ENCODE data around the gene ROBO4. TPM values are rescaled to one million over a fixed set of nuclear protein-coding genes. Genes with fewer than 3 reads are reported as not detected.

Gene ROBO4
- total RNA-seq, 3 donors from 2014 or later = 4.8 to 8.4 (median 7.9) TPM

GRCh38 chr11:124937336-124937935, 39.8 kb upstream of the ROBO4 start:
- intact Hi-C loops (cut with DNase I, micrococcal nuclease) = no loop called here
- Histone ChIP-seq H3K36me3 (ENCODE audit: low read depth) (no peaks in the 10 kb centered on the region), H3K4me3 (no peak overlapping the region), H3K4me1 (ENCODE audit: low read depth) (no peaks in the 10 kb centered on the region), H3K9me3 (no peaks in the 10 kb centered on the region)
- no peak for ATAC-seq
- TF ChIP-seq CTCF (IDR thresholded peaks at IDR 0.05) = no peak
- no peak for DNase-seq

GRCh38 chr11:124935548-124936514, 38.2 kb upstream of the ROBO4 start, which contains the start of gene HEPACAM:
HEPACAM (minus strand) TSS chr11:124936047; CDS start chr11:124936006, 41 bp downstream.
- Histone ChIP-seq H3K9me3 (no peaks in the 10 kb centered on the region), H3K4me3 (no peak within 1 kb of the TSS), H3K4me1 (ENCODE audit: low read depth) (no peaks in the 10 kb centered on the region), H3K36me3 (ENCODE audit: low read depth) (no peaks in the 10 kb centered on the region)
- intact Hi-C loops (cut with DNase I, micrococcal nuclease) = no loop called here
- DNase-seq = no peak
- ATAC-seq = no peak
- no peak for TF ChIP-seq CTCF (IDR thresholded peaks at IDR 0.05)

GRCh38 chr11:124934862-124935547, 37.3 kb upstream of the ROBO4 start:
- no peak for TF ChIP-seq CTCF (IDR thresholded peaks at IDR 0.05)
- intact Hi-C loops (cut with DNase I, micrococcal nuclease) = no loop called here
- Histone ChIP-seq H3K4me1 (ENCODE audit: low read depth) (no peaks in the 10 kb centered on the region), H3K4me3 (no peak overlapping the region), H3K36me3 (ENCODE audit: low read depth) (no peaks in the 10 kb centered on the region), H3K9me3 (no peaks in the 10 kb centered on the region)
- DNase-seq = no peak
- no peak for ATAC-seq

- no peak for ATAC-seq
- Histone ChIP-seq H3K4me3 (no peak overlapping the region), H3K4me1 (ENCODE audit: low read depth) (no peaks in the 10 kb centered on the region), H3K9me3 (no peaks in the 10 kb centered on the region), H3K36me3 (ENCODE audit: low read depth) (no peaks in the 10 kb centered on the region)
- intact Hi-C loops (cut with DNase I, micrococcal nuclease) = no loop called here
- no peak for DNase-seq
- TF ChIP-seq CTCF (IDR thresholded peaks at IDR 0.05) = no peak
Observed at GRCh38 chr11:124930799-124931198, 33.1 kb upstream of the ROBO4 start.

GRCh38 chr11:124928942-124929665, 31.4 kb upstream of the ROBO4 start:
- Histone ChIP-seq H3K36me3 (ENCODE audit: low read depth) (no peaks in the 10 kb centered on the region), H3K4me1 (ENCODE audit: low read depth) (no peaks in the 10 kb centered on the region), H3K4me3 (no peak overlapping the region), H3K9me3 (no peaks in the 10 kb centered on the region)
- intact Hi-C loops (cut with DNase I, micrococcal nuclease) = no loop called here
- no peak for DNase-seq
- no peak for ATAC-seq
- TF ChIP-seq CTCF (IDR thresholded peaks at IDR 0.05) = no peak
